H9 (cell line): ENCODE data around the gene VIPR2. TPM values are rescaled to one million over a fixed set of nuclear protein-coding genes. Genes with fewer than 3 reads are reported as not detected.
A peak's percentile ranks its signal among the peaks of the same experiment; 100 is the strongest.

ENCODE experiments used
- DNase-seq: peaks from one replicate; pipeline ENCODE4 v3.0.0-alpha.2; 2017
- H2AFZ ChIP-seq: one replicate; pipeline ENCODE4 v1.6.1; 2013; ENCODE audit warnings: mild to moderate bottlenecking, low read length, control low read depth, moderate library complexity
- H2AK5ac ChIP-seq: 2 replicates; pipeline ENCODE4 v1.6.1; 2013; ENCODE audit warnings: low read length, control low read depth, mixed read lengths; ENCODE audit not compliant: insufficient read length
- H2BK120ac ChIP-seq: one replicate; pipeline ENCODE4 v1.6.1; 2013; ENCODE audit warnings: low read depth, mild to moderate bottlenecking, low read length, control low read depth, inconsistent platforms; ENCODE audit not compliant: poor library complexity, severe bottlenecking
- H2BK12ac ChIP-seq: 2 replicates; pipeline ENCODE4 v1.6.1; 2013; ENCODE audit warnings: low read length, control low read depth, mixed read lengths, low read depth; ENCODE audit not compliant: insufficient read length
- H2BK15ac ChIP-seq: 2 replicates; pipeline ENCODE4 v1.6.1; 2013; ENCODE audit warnings: low read depth, low read length, control low read depth
- H2BK20ac ChIP-seq: one replicate; pipeline ENCODE4 v1.6.1; 2013; ENCODE audit warnings: low read depth, mild to moderate bottlenecking, low read length, control low read depth, inconsistent platforms; ENCODE audit not compliant: poor library complexity, severe bottlenecking
- H2BK5ac ChIP-seq: 2 replicates; pipeline ENCODE4 v1.6.1; 2013; ENCODE audit warnings: low read length, control low read depth, mixed read lengths; ENCODE audit not compliant: insufficient read length
- H3K14ac ChIP-seq: 2 replicates; pipeline ENCODE4 v1.6.1; 2013; ENCODE audit warnings: low read length, control low read depth; ENCODE audit not compliant: insufficient read depth
- H3K18ac ChIP-seq: 2 replicates; pipeline ENCODE4 v1.6.1; 2013; ENCODE audit warnings: low read depth, mild to moderate bottlenecking, mixed read lengths, low read length, control low read depth; ENCODE audit not compliant: insufficient read length
- H3K23ac ChIP-seq: 2 replicates; pipeline ENCODE4 v1.6.1; 2013; ENCODE audit warnings: low read length, control low read depth, mixed read lengths, low read depth; ENCODE audit not compliant: insufficient read length
- H3K23me2 ChIP-seq: 2 replicates; pipeline ENCODE4 v1.6.1; 2013; ENCODE audit warnings: low read depth, mild to moderate bottlenecking, mixed read lengths, low read length, control low read depth; ENCODE audit not compliant: insufficient read length, poor library complexity, severe bottlenecking
- H3K27ac ChIP-seq: 2 replicates; pipeline ENCODE4 v1.5.1; 2013; ENCODE audit warnings: low read length, control low read depth, mixed read lengths, low read depth; ENCODE audit not compliant: insufficient read length
- H3K27me3 ChIP-seq: 2 replicates; pipeline ENCODE4 v1.6.1; 2013; ENCODE audit warnings: low read length, control low read depth, inconsistent platforms; ENCODE audit not compliant: insufficient read depth
- H3K4ac ChIP-seq: 2 replicates; pipeline ENCODE4 v1.6.1; 2013; ENCODE audit warnings: low read depth, mild to moderate bottlenecking, control low read depth, inconsistent platforms, low read length, moderate library complexity
- H3K4me1 ChIP-seq: 2 replicates; pipeline ENCODE4 v1.6.1; 2013; ENCODE audit warnings: low read length, control low read depth, inconsistent platforms; ENCODE audit not compliant: insufficient read depth
- H3K4me2 ChIP-seq: 2 replicates; pipeline ENCODE4 v1.6.1; 2013; ENCODE audit warnings: low read length, control low read depth, mixed read lengths; ENCODE audit not compliant: insufficient read length, insufficient read depth
- H3K56ac ChIP-seq: 2 replicates; pipeline ENCODE4 v1.6.1; 2013; ENCODE audit warnings: low read depth, mild to moderate bottlenecking, mixed read lengths, low read length, control low read depth; ENCODE audit not compliant: insufficient read length
- H3K79me1 ChIP-seq: 2 replicates; pipeline ENCODE4 v1.6.1; 2013; ENCODE audit warnings: low read depth, mild to moderate bottlenecking, moderate library complexity, low read length, control low read depth, inconsistent platforms; ENCODE audit not compliant: insufficient read depth, poor library complexity, severe bottlenecking
- H3K79me2 ChIP-seq: 2 replicates; pipeline ENCODE4 v1.6.1; 2013; ENCODE audit warnings: low read length, control low read depth, inconsistent platforms; ENCODE audit not compliant: insufficient read depth
- H3K9ac ChIP-seq: 2 replicates; pipeline ENCODE4 v1.6.1; 2013; ENCODE audit warnings: low read length, control low read depth, mixed read lengths; ENCODE audit not compliant: insufficient read length; ENCODE audit errors: extremely low read depth
- H3K9me3 ChIP-seq: one replicate; pipeline ENCODE4 v1.6.1; 2013; ENCODE audit warnings: low read depth, low read length, inconsistent platforms; ENCODE audit not compliant: control insufficient read depth
- H3T11ph ChIP-seq: one replicate; pipeline ENCODE4 v1.6.1; 2013; ENCODE audit warnings: mild to moderate bottlenecking, low read length, control low read depth, inconsistent platforms
- H4K20me1 ChIP-seq: one replicate; pipeline ENCODE4 v1.6.1; 2013; ENCODE audit not compliant: control insufficient read depth, insufficient read length, insufficient read depth
- H4K5ac ChIP-seq: 2 replicates; pipeline ENCODE4 v1.6.1; 2013; ENCODE audit warnings: low read depth, mild to moderate bottlenecking, mixed read lengths, low read length, control low read depth; ENCODE audit not compliant: insufficient read length
- H4K8ac ChIP-seq: replicated peaks from 2 replicates; pipeline ENCODE4 v1.6.1; 2013; ENCODE audit warnings: low read length, control low read depth, mixed read lengths, low read depth; ENCODE audit not compliant: insufficient read length
- H4K91ac ChIP-seq: 2 replicates; pipeline ENCODE4 v1.6.1; 2013; ENCODE audit warnings: low read depth, mild to moderate bottlenecking, moderate library complexity, mixed read lengths, low read length, control low read depth; ENCODE audit not compliant: insufficient read length
- H3K27ac Mint-ChIP-seq, 3 experiments: 2 replicates in 2 of 3; 3 replicates in 1 of 3; pipeline ENCODE4 v1.8.0; 2020 to 2021; ENCODE audit warnings: mixed read lengths in 3 of 3, mild to moderate bottlenecking in 1 of 3, moderate library complexity in 1 of 3
- H3K27me3 Mint-ChIP-seq: 2 replicates; pipeline ENCODE4 v1.8.0; 2021; ENCODE audit warnings: low read depth, mild to moderate bottlenecking, moderate library complexity, mixed read lengths
- H3K36me3 Mint-ChIP-seq, 3 experiments: 2 replicates in 2 of 3; 3 replicates in 1 of 3; pipeline ENCODE4 v1.8.0; 2020 to 2021; ENCODE audit warnings: low read depth in 3 of 3, mixed read lengths in 3 of 3; ENCODE audit not compliant: insufficient read depth in 1 of 3
- H3K4me1 Mint-ChIP-seq, 2 experiments: 2 replicates each; pipeline ENCODE4 v1.8.0; 2020; ENCODE audit warnings: mixed read lengths in 2 of 2
- H3K4me3 Mint-ChIP-seq, 2 experiments: 2 replicates in 1 of 2; 3 replicates in 1 of 2; pipeline ENCODE4 v1.8.0; 2020 to 2021; ENCODE audit warnings: mild to moderate bottlenecking in 2 of 2, mixed read lengths in 2 of 2, moderate library complexity in 1 of 2
- H3K9me3 Mint-ChIP-seq, 2 experiments: 2 replicates in 1 of 2; 3 replicates in 1 of 2; pipeline ENCODE4 v1.8.0; 2020; ENCODE audit warnings: mild to moderate bottlenecking in 2 of 2, mixed read lengths in 2 of 2, moderate library complexity in 1 of 2
- CTCF ChIP-seq: fragments of 200-600 bp; sonication (generic); conservative IDR thresholded peaks from 3 replicates; pipeline ENCODE4 v1.8.0; 2021; ENCODE audit warnings: antibody characterized with exemption, mild to moderate bottlenecking
- WGBS: extraction: QIAGEN DNeasy Blood & Tissue Kit; methylation state at CpG from one replicate; pipeline ENCODE4 v1.1.7; 2013; ENCODE audit warnings: missing lambda C conversion rate, low lambda C conversion rate, mixed read lengths; ENCODE audit not compliant: insufficient read length; ENCODE audit errors: extremely low coverage; 5-methylcytosine and 5-hydroxymethylcytosine counted together
- total RNA-seq: library from RNA; stranded (reverse); gene quantifications from 2 replicates; pipeline ENCODE4 v1.2.1, GENCODE V29; 2021

VIPR2 gene
- total RNA-seq, 1 experiment from 2014 or later, result 1.6 TPM

GRCh38 chr7:159031135-159031701 is 113.4 kb downstream of the VIPR2 start:
- no peak for TF ChIP-seq CTCF

More at GRCh38 chr7:159031135-159031701, 113.4 kb downstream of the VIPR2 start:
- no peaks in the 10 kb centered on the region for H3K27me3 ChIP-seq
- H3K18ac ChIP-seq, result no peak overlapping the region
- no peak overlapping the region for H3K56ac ChIP-seq
- no peaks in the 10 kb centered on the region for H3K79me2 ChIP-seq
- Mint-ChIP-seq H3K27me3 (peaks cover 27% of the 10 kb centered on the region), H3K4me1 (peaks cover 27 to 45% of the 10 kb centered on the region in 2 experiments), H3K9me3 (no peaks in the 10 kb centered on the region; a peak in 2 of 5 replicates), H3K4me3 (peak overlapping the region; percentile 70 to 80), H3K36me3 (peaks cover 0 to 4% (median 0%) of the 10 kb centered on the region in 3 experiments; a peak in 2 of 7 replicates), H3K27ac (no peak overlapping the region)
- peak; percentile 60 for DNase-seq
- H3K23ac ChIP-seq, result no peak overlapping the region
- no peak overlapping the region for H4K91ac ChIP-seq
- H3K9ac ChIP-seq, result no peak overlapping the region
- H3K4ac ChIP-seq, result no peak overlapping the region
- H2BK12ac ChIP-seq, result no peak overlapping the region
- no peak overlapping the region for H2AK5ac ChIP-seq
- no peak overlapping the region for H2BK120ac ChIP-seq
- H3K23me2 ChIP-seq, result peaks cover 5% of the 10 kb centered on the region
- no peaks in the 10 kb centered on the region for H3K4me1 ChIP-seq
- H4K8ac ChIP-seq, result no peak overlapping the region
- no peak overlapping the region for H2AFZ ChIP-seq
- no peaks in the 10 kb centered on the region for H4K20me1 ChIP-seq
- H3K27ac ChIP-seq, result no peak overlapping the region
- whole genome bisulfite sequencing, result no CpG with 5 or more reads among the region's 31 CpGs
- no peak overlapping the region for H3T11ph ChIP-seq
- H3K4me2 ChIP-seq, result peak overlapping the region; percentile 41
- H3K79me1 ChIP-seq, result no peaks in the 10 kb centered on the region
- no peaks in the 10 kb centered on the region for H3K9me3 ChIP-seq
- no peak overlapping the region for H4K5ac ChIP-seq
- no peak overlapping the region for H2BK5ac ChIP-seq
- no peak overlapping the region for H2BK20ac ChIP-seq
- H2BK15ac ChIP-seq, result no peak overlapping the region
- no peak overlapping the region; the same call in 1 of the 2 replicates for H3K14ac ChIP-seq
